Ascending aorta (tissue), 2 donors: ENCODE data around the gene ELOVL6. TPM values are rescaled to one million over a fixed set of nuclear protein-coding genes. Genes with fewer than 3 reads are reported as not detected.

Experiments used
- DNase-seq, 2 donors: peaks; one replicate each; pipeline ENCODE4 v3.0.0-alpha.2; 2019; ENCODE audit warnings: low spot score in 2 of 2
- H3K27ac ChIP-seq, 2 donors: fragments of 200-600 bp; sonication (generic); one replicate each; pipeline ENCODE4 v1.5.1; 2016 to 2017; ENCODE audit warnings: mild to moderate bottlenecking in 1 of 2
- H3K27me3 ChIP-seq: fragments of 200-600 bp; sonication (generic); one replicate; pipeline ENCODE4 v1.5.1; 2017
- H3K36me3 ChIP-seq, 2 donors: fragments of 200-600 bp; sonication (generic); one replicate each; pipeline ENCODE4 v1.5.1; 2016
- H3K4me1 ChIP-seq, 2 donors: fragments of 200-600 bp; sonication (generic); one replicate each; pipeline ENCODE4 v1.5.1; 2016 to 2017; ENCODE audit warnings: mild to moderate bottlenecking in 1 of 2
- H3K4me3 ChIP-seq, 2 donors: fragments of 200-600 bp; sonication (generic); one replicate each; pipeline ENCODE4 v1.5.1; 2016 to 2017; ENCODE audit warnings: mild to moderate bottlenecking in 1 of 2
- H3K9me3 ChIP-seq, 2 donors: fragments of 200-600 bp; sonication (generic); one replicate each; pipeline ENCODE4 v1.5.1; 2016
- intact Hi-C: fragments of 100-400 bp; cut with DNase I; formaldehyde crosslinking; loops from one replicate; pipeline ENCODE4 v1.15.1; 2023
- total RNA-seq: library from RNA; depleted of rRNA; stranded (reverse); fragments of >200 nt; gene quantifications from one replicate; pipeline ENCODE4 v1.1.0, GENCODE V29; 2016
- TF ChIP-seq, protein P1 (sequence below), 3 experiments: fragments of 200-600 bp in 2 of 3; fragments of 450-650 bp in 1 of 3; sonication (generic) in 2 of 3; IDR thresholded peaks; one replicate each; pipeline ENCODE4 v1.5.1; 2016 to 2019; ENCODE audit warnings: antibody characterized with exemption in 3 of 3, mild to moderate bottlenecking in 1 of 3, moderate library complexity in 1 of 3

ELOVL6 gene
- total RNA-seq, 1 donor from 2014 or later: 0.64 TPM

DNA sequence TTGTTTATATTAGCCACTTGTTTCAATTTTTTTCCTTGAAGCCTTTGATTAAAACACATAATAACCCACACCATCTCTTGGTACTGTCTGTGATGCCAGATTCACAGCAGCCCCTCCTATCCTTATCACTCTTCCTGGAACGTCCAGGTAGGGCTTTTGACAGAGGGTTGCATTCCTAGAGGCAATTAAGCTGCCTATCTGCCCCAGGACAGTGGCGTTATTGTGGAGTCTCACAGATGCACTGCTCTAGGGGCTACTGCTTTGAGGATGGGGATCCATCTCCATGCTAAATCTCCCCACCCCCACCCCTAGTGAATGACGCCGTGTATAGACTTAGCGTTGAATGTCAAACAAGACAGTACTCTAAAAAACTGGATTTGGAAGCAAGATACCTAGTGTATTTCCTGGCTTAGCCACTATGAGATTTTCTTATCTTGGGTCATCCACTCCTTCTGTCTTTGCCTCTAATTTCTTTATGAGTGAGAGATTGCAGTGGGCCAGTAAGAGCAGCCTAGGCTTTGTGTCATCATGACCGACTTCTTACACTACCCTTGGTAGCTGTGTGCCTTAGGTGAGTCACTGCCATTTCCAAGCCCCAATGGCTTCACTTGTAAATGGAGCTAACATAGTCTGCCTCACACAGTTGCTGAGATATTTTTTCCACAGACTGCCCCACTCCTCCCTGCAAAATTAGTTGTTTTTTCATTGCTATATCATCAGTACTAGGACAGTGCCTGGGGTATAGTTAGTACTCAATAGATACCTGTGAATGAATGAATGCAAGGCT, 194.8 kb downstream of the ELOVL6 start:
- intact Hi-C loops: no loop called here
- H3K36me3 ChIP-seq: no peaks in the 10 kb centered on the region
- H3K27ac ChIP-seq: no peak overlapping the region
- H3K4me1 ChIP-seq: no peaks in the 10 kb centered on the region
- H3K27me3 ChIP-seq: no peaks in the 10 kb centered on the region
- H3K9me3 ChIP-seq: no peaks in the 10 kb centered on the region
- TF ChIP-seq, protein P1, sequence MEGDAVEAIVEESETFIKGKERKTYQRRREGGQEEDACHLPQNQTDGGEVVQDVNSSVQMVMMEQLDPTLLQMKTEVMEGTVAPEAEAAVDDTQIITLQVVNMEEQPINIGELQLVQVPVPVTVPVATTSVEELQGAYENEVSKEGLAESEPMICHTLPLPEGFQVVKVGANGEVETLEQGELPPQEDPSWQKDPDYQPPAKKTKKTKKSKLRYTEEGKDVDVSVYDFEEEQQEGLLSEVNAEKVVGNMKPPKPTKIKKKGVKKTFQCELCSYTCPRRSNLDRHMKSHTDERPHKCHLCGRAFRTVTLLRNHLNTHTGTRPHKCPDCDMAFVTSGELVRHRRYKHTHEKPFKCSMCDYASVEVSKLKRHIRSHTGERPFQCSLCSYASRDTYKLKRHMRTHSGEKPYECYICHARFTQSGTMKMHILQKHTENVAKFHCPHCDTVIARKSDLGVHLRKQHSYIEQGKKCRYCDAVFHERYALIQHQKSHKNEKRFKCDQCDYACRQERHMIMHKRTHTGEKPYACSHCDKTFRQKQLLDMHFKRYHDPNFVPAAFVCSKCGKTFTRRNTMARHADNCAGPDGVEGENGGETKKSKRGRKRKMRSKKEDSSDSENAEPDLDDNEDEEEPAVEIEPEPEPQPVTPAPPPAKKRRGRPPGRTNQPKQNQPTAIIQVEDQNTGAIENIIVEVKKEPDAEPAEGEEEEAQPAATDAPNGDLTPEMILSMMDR (IDR thresholded peaks at IDR 0.05): no peak
- no peak overlapping the region for H3K4me3 ChIP-seq
- DNase-seq: no peak

DNA sequence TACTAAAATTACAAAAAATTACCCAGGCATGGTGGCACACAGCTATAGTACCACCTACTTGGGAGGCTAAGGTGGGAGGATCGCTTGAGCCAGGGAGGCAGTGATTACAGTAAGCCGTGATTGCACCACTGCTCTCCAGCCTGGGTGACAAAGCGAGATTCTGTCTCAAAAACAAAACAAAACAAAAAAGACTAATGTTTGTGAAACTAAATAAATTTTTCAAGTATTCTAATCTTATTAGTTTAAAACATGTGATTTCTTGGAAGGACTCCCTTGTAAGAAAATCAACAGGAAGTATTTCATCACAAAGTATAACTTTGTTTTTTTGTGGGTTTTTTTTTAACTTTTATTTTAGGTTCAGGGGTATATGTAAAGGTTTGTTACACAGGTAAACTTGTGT, 196.1 kb downstream of the ELOVL6 start:
- TF ChIP-seq, protein P1 (IDR thresholded peaks at IDR 0.05): no peak
- intact Hi-C loops: no loop called here

DNA sequence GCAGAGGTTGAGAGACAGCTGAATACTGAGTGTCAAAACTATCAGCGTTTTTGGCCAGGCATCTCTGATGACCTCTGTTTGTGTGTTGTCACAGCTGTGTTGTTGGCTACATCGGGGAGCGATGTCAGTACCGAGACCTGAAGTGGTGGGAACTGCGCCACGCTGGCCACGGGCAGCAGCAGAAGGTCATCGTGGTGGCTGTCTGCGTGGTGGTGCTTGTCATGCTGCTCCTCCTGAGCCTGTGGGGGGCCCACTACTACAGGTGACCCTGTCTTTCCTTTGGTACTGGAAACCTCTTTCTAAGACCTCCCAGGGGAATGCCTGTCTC, 198.9 kb downstream of the ELOVL6 start:
- Histone ChIP-seq H3K27me3 (no peaks in the 10 kb centered on the region), H3K36me3 (no peaks in the 10 kb centered on the region), H3K27ac (no peak overlapping the region), H3K4me3 (no peak overlapping the region), H3K4me1 (no peaks in the 10 kb centered on the region), H3K9me3 (no peaks in the 10 kb centered on the region)
- DNase-seq: no peak
- intact Hi-C loops: loop anchor here (2.0 kb wide), 1 partner anchor 515 kb away; no protein-coding TSS in a partner anchor
- TF ChIP-seq, protein P1 (IDR thresholded peaks at IDR 0.05): no peak

More for the DNA sequence above, 196.1 kb downstream of the ELOVL6 start:
- Histone ChIP-seq H3K36me3 (no peaks in the 10 kb centered on the region), H3K9me3 (no peaks in the 10 kb centered on the region), H3K27me3 (no peaks in the 10 kb centered on the region), H3K27ac (no peak overlapping the region), H3K4me3 (no peak overlapping the region), H3K4me1 (no peaks in the 10 kb centered on the region)
- no peak for DNase-seq

DNA sequence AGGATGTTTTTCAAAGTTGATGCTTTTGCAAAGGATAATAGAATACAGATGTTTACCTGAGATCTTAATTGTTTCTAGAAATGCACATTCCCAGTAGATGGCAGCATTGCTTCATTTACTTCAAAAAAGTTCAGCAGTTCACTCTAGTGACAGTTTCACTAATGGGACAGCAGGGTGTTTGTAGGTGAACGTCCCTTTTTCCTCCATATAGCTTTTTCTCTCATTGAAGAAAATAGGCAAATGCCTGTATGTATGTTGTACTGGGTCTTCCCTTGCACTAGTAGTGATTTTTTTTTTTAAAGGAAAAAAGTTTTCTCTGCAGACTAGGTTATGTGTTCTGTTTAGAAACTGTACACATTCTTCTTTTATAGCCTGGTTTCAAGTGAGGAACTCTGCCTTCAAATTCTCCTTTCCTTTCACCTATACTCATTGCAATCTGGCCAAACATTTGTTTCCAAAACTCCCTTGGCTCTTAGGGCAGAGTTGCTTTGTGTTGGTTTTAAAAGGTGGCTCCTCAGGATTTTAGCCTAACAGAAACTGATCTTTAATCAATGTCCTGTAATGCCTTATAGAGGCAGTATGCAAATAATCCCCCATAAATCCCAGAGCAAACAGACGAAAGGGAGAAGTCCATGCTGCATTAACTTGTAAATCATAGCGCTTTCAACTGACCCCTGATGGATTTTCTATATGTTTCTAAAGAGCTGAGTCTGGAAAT, 199.4 kb downstream of the ELOVL6 start:
- intact Hi-C loops: loop anchor here (2.0 kb wide), 1 partner anchor 516 kb away; no protein-coding TSS in a partner anchor

DNA sequence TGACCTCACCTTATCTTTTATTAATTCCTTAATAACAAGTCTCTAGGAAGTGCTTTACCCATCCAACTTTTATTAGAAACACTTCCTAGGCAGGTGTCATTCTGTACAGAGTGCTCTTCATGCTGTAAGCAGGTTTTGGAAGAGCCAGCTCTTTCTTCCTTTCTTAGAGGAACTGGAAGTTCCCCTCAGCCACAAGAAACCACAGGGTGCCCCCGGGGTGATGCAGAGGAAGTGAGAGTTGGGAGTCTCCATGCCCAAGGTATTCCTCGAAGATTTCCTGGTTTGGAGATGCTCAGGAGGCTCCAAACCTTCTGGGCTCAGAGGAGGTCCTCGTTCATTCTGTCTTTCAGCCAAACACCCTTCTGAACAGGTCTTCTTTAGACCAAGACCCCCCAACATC, 201.9 kb downstream of the ELOVL6 start:
- Histone ChIP-seq H3K27me3 (no peaks in the 10 kb centered on the region), H3K36me3 (no peaks in the 10 kb centered on the region), H3K27ac (no peak overlapping the region), H3K9me3 (no peaks in the 10 kb centered on the region), H3K4me3 (no peak overlapping the region), H3K4me1 (no peaks in the 10 kb centered on the region)
- DNase-seq: no peak
- intact Hi-C loops: no loop called here
- TF ChIP-seq, protein P1 (IDR thresholded peaks at IDR 0.05): no peak

More for the DNA sequence above, 199.4 kb downstream of the ELOVL6 start:
- no peak overlapping the region for H3K27ac ChIP-seq
- no peak for DNase-seq
- H3K4me3 ChIP-seq: no peak overlapping the region
- H3K36me3 ChIP-seq: no peaks in the 10 kb centered on the region
- no peaks in the 10 kb centered on the region for H3K4me1 ChIP-seq
- no peaks in the 10 kb centered on the region for H3K9me3 ChIP-seq
- H3K27me3 ChIP-seq: no peaks in the 10 kb centered on the region
- TF ChIP-seq, protein P1 (IDR thresholded peaks at IDR 0.05): peak; percentile 39 to 68 (median 48)
